Activated T-cell treated with anti-CD3 and anti-CD28 coated beads for 4 hours (primary cell): ENCODE measurements around the gene PACRG.

ENCODE experiments used
- DNase-seq: peaks from one replicate; pipeline ENCODE4 v3.0.0-alpha.2; 2020

Gene PACRG

DNA sequence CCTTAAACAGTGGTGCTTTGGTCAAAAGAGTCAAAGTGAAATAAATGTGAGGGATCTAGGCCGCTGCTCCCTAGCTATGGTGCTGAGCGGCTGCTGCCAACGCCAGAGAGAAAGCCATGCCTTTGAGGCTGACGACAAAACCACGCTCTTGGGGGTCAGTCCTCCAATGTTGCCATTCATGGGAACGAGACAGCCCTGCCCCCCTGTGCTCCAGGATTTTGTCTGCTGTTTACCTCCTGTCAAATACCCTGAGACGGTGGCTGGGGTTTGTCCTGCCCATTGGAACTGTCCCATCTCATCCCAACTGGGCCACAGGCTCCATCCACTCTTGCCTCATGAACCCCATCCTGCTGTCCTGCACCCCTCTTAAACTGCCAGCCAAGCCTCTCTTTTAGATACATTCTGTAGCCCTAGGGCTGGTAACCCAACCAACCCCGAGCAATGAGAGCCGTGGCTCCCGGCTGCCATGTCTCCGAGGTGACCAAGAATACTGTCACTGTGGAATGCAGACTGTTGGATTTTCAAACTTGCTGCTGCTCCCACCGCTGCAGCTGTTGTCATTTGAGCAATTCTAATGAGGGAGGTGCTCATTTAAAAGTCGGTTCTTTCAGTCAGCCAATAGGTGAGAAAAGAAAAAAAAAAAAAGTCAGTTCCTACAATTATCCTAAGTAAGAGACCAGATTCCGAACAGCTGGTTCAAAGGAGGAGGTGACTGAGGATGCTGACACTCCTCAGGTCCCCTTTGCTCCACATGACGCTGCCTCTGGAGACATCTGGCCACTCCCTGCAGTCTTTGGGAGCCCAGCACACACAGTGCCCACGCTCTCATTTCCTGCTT lies 613.7 kb downstream of the PACRG start:
- DNase-seq = no peak

DNA sequence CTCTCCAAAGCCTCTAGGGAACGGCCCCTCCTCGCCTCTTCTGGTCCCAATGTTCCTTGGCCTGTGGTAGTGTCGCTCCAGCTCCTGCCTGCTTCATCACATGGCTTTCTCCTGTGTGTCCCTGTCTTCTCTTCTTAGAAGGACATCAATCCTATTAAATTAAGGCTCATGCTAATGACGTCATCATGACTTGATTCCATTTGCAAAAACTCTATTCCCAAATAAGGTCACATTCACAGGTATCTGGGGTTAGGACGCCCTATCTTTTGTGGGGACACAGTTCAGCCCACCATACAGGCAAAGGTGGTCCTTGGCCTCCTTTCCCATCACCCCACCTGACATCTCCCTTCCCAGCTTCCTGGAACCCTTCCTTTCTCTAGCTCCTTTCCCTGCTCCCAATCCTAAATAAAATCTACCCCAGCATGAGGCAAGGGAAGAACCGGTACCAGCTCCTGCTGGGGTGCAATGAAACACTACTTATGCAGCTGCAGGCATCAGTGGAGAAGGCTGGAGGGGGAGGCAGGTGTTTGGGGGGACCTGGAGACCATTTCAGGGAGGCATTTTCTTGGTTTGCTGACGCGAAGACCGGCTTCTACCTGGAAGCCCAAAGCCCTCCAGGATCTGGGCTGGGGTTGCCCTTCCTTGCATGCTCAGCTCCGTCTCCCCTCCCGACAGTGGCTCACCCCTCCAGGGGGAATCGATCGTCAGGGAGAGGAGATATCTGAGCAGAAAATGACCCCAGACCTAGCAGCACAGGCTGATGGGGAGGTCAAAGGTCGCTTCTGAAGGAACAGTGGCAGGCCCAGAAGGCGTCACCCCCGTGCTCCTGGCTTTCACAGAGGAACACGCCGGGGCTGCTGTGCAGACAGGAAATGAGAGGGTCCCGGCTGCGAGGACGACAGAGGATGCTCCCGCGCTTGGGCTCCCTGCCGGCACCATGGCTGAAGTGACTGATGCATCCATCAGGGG lies 615.1 kb downstream of the PACRG start:
- no peak for DNase-seq

DNA sequence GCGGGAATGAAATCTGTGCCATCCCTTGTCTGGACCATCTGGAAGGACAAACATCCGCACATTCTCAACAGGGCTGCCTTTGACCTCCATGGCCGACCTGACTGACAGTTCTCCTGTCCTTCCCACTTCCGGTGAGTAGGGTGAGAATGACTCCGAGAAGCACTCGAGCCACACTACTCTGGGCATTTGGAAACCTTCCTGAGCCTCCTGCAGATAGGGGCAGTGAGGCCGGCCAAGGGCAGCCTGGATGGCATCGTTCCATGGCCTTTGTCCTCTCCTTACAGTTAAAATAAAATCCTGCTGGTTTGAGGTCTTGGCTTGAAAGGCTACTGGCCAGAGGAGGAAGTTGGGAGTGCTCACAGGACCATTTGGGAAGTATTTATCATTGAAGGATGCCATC lies 615.8 kb downstream of the PACRG start:
- no peak for DNase-seq

DNA sequence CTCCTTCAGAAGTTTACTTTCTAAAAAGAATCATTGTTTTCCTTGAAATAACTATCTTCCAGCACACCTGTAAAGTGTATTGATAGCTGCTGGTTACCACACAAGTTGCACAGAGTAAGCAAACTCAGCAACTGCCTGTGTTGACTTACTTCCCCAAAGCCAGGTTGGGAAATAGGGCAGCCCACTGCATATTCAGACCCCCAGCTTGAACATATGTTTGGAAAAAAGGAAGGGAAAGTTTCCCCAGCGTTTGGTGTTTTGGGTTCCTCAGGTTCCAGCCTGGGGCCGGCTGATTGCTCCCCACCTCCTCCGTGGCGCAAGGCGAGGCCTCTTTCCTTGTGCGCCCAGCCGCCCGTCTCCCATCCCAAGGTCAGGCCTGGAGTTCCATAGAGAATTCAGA lies 616.6 kb downstream of the PACRG start:
- no peak for DNase-seq

DNA sequence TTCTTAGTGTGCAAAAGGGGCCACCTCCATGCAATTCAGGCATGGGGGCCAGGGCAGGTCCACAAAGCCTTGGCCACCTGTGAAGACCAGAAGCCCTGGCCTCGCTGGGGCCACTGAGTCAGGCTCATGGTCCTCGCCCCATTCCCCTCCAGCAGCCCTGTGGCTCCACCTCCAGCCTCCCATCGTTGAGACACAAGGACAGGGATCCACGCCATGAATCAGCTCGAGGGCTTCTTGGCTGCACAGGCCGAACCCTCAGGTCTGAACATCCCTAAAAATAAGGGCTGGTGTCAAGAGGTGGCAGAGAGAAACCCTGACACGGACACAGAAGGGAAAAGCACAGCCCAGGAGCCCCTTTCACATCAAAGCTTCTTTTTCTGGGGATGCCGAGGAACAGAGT lies 618.2 kb downstream of the PACRG start:
- no peak for DNase-seq

DNA sequence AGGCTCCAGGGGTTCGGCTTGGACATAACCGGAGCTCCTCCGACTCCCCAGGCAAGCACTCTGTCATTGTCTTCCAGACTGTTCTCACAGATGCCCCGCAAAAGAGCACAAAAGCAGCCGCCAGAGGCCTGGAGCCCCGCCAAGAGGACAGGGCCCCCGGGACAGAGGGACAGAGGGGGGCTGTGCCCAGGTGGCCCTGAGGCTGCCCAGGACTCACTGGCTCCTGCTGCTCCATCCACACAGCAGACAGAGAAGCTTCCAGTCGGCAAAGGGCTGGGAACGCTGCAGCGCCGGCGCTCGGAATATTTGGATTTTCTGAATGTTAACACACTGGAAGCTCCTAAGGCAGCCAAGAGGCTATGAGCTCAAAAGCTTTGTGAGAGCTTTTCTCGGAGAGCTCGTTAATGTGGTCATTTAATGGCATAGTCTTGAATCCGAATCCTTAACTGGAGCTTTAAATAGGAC lies 618.8 kb downstream of the PACRG start:
- DNase-seq = no peak

DNA sequence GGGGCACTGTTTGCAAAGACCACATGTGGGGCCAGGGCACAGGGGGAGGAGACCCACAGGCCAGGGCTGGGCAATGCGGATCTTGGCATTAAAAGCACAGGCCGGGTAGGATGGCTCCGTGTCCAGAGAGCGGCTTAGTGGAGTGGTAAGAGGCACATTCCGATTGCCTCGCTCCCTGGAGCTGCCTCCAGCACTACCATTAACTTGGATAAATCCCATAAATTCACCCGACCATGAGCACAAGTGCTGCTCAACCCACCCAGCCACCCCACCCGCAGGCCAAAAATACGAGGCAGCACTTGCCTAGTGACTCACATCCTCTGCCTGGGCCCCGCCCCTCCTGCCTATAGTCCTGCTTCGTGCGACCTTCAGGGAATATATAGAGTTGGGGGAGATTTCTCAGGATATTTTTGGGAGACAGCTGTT lies 619.3 kb downstream of the PACRG start:
- no peak for DNase-seq

DNA sequence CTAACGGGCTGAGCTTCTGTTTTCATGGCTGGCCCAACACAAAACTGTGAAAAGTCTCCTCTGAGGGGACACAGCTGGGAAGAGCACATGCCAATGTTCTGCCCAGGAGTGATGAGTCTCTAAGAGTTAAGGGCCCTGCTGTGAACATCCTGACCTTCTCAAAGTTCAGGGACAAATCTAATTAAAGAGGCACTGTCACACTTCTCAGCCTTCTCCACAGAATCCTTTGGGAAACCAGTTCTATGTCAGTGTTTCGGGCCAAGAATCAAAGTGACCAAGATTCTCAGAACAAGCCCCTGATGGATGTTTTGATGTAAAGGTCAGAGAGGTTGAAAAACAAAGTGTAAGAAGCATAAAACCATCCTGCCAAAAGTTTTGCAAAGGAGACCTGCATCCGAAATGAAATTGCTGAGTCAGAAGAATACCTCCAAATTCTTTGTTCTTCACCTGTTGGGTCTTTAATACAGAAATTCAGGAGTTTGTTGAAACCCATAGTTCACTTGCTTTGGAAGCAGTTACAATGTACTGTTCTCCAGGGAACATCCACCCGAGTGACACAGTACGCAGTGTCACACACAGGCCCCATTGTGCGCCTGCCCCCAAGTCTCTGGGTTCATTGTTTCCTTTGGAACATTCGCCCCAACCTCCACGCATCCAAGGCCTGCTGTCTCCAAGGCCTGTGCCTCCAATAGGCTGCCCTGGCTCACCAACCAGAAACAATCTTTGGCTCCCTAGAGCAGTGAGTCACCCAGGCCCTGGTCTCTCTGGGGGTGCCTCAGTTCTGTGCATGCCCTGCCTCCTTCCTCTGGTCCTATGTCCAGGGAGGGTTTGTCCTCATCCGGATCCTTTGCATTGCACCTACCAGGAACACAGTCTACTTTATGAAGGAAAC lies 621.3 kb downstream of the PACRG start:
- DNase-seq = no peak

DNA sequence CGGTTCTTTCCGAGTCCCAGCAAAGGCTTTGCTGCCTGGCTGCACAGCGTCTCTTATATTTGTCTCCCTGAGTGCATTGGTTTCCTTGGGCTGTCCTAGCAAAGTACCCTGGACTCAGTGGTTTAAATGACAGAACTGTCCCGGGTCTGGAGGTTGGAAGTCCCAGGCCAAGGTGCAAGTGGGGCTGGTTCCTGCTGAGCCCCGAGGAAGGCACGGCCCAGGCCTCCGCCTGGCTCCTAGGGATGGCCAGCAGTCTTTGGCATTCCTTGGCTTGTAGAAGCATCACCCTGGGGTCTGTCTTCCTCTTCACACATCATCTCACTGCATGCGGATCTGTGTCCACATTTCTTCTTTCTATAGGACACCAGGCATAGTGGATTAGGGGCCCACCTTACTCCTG lies 621.9 kb downstream of the PACRG start:
- DNase-seq = no peak

DNA sequence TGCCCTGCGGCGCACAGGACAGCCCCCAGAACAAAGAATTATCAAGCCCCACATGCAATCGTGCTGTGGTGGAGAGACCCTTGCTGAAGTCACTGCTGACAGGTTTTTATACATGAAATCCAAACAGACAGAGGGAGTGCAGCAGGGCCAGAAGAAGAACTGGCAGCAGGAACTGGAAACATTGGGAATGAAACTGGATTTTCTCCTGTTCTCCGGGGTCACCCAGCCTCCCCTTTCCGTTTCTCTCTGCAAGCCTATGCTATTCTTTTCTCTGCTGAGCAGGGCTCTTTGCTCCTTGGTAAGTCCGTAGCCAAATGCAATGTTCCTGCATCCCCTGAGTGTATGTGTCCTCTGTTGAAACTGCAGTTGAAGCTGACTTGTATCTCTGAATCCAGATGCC lies 623.2 kb downstream of the PACRG start:
- DNase-seq = no peak

DNA sequence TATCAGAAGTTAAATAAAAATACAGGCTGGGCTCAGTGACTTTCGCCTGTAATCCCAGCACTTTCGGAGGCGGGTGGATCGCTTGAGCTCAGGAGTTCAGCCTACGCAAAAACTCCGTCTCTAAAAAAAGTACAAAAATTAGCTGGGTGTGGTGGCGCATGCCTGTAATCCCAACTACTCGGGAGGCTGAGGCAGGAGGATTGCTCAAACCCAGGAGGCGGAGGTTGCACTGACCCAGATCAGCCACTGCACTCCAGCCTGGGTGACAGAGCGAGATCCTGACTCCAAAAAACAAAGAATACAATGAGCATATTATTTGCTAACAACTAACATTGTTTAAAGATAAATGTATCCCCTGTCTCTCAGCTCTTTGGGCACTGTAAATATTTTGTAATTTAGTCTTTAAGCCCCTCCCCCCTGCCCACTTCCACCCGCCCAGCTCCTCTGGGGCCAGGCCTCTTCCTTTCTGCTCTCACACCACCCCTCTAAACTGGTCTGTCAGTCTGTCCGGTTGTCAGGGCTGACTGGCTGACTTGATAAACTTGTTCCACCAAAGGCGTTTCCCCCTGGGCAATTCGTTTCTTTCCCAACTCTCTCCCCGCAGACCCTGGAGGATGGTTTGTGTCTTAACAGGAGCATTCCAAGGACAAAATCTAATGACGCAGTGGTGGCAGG lies 624.4 kb downstream of the PACRG start:
- DNase-seq = no peak

DNA sequence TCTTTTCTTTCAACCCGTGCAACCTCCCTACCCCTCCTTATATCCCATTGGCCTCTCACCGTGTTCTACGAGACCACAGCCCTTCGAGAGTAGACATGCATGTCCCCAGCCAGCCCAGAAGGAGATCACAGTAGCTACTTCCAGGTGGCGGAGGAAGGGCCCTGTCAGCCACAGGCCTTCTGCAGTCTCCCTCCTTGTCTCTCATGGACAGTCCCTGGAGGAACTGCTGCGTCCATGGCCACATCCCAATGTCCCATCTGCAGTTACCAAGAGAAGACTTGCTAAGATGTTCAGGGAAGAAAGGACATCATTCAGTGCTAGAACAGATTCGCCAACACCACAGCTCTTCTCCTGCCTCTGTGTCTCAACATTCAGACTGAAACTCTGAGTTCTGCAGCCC lies 625.2 kb downstream of the PACRG start:
- no peak for DNase-seq

DNA sequence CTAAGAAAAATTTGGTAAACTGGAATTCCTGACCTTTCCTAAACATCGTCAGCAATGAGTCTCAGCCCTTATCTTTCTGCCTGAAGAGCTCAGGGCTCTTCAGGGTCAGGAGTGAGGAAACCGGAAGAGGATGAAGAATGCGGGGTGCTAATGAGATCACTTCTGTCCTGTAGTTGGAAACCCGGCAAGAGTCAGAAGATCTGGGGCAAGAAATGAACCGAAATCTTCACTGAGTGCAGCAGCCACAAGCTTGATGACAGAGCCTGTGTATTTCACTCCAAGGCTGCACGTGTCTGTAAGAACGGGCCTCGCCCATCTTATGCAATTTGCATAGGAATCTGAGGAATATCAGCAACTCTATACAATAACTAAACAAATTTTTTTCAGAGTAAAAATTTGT lies 626.3 kb downstream of the PACRG start:
- DNase-seq = no peak

DNA sequence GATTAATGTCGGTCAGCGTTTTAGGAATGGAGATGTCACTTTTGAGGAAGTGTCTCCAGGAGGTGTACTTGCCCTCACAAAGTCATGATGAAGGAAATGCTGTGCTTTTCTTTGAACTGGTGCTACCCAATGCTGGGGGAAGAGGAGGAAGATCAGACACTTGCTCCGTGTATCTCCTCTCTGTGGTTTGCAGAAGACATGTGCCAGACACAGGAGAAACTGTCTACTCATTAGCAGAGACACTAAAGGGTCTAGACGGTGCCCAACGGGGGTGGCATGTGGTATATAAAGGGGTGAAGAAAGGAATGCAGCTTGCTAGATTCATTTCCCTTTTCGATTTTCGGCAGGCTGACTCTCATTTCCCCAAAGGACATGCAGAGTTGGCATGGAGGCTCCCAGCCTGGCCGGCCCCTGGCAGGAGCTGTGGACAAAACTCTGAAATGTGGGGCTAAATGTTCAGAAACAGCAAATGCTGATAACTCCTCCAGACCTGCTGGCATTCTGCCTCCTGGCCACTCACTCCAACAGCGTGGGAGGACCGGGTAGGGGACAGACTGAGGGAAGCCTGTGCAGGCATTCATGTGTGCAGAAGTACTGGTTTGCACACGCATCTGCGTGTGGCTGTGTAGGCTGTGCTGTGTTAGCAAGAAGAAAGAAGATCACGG lies 627.1 kb downstream of the PACRG start:
- no peak for DNase-seq

DNA sequence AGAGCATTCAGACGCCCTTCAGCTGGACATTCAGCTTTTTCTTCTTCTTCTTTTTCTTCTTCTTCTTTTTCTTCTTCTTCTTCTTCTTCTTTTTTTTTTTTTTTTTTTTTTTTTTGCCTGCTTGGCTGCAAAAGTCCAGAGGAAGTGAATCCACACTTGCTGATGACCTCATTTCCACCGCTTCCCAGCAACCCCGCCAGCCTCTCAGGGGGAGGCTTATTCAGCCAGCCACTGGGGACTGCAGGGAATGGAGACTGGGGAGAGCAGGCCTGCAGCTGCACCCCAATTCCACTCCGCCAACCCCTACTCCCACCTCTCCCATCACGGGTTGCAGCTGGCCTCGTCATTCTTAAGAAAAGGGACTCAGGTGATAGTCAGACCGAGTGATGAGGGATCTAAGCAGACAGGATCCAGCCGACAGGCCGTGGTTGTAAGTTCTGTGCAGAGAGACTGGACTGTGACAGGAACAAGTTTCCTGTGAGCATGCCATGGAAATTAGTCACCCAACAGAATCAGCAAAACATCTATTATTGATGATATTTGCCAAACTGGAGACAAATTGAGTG lies 627.7 kb downstream of the PACRG start:
- no peak for DNase-seq

DNA sequence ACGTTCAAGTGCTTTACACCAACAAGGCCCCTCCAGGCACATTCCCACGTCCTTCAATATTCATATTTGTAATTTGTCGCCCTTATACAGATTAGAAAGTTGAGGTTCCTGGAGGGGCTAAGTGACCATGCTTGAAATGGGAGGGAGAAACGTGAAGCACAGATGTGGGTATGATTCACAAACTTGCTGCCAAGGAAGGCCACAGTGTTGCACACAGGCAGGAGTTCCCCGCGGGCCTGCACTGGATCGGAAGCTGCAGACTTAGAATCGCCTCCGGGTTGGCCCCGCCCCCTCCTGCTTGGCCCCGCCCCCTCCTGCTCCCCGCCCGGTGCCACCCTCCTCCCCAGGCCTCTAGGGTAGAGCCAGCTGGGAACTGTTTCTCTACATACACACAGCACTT lies 628.5 kb downstream of the PACRG start:
- DNase-seq = no peak

DNA sequence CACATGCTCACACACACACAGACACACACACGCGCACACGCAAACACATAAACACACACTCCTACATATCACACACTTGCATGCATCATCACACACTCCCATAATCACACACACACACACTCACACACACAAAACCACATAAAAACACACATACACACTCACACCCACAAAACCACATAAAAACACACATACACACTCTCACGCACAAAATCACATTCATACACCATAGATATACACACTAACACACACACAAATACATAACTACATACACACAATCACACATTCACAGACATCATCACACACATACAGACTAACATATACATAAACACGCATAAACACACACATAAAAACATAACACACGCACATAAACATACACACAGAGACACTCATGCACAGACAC lies 629.0 kb downstream of the PACRG start:
- DNase-seq = no peak

DNA sequence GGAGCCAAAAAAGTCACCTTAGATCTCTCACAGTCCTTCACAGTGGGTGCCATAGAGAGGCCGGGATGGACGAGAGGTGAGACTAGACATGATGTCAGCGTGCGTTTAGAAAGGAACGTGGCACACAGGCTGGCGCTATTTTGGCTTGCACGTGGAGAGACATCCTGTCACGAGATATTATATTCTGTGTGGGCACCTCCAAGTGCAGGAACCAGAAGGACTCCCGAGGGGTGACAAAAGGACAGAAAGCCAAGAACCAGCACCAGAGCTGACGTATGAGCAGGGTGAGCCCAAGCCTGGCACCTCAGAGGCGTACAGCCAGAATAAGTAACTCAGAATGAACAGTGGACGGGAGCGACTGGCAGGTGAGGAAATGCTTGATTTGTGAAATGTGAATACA lies 636.9 kb downstream of the PACRG start:
- DNase-seq = no peak
